ENCODE data around the gene MRPL16.

DNA sequence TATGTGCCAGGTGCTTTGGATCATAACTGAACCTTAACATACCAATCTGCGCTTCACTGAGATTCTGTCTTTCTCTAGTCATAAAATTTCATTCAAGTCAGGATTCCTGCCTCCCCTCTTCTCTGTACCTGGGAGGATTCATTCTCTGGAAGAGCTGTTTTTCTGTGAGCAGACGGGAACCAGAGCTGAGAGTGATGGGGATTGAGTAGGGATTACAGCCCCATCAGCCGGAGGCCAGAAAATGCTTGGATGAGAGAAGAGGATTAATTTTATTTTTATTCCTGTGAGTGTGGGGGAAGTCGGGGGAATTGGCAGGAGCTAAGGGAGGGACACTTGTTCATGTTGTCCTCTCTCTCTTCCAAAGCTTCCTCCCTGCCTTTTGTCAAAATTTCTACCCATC is 50.7 kb downstream of the MRPL16 start:
- TF ChIP-seq, protein P1, sequence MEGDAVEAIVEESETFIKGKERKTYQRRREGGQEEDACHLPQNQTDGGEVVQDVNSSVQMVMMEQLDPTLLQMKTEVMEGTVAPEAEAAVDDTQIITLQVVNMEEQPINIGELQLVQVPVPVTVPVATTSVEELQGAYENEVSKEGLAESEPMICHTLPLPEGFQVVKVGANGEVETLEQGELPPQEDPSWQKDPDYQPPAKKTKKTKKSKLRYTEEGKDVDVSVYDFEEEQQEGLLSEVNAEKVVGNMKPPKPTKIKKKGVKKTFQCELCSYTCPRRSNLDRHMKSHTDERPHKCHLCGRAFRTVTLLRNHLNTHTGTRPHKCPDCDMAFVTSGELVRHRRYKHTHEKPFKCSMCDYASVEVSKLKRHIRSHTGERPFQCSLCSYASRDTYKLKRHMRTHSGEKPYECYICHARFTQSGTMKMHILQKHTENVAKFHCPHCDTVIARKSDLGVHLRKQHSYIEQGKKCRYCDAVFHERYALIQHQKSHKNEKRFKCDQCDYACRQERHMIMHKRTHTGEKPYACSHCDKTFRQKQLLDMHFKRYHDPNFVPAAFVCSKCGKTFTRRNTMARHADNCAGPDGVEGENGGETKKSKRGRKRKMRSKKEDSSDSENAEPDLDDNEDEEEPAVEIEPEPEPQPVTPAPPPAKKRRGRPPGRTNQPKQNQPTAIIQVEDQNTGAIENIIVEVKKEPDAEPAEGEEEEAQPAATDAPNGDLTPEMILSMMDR (conservative IDR thresholded peaks at IDR 0.05; ENCODE audit: low read depth, low read length) = no peak
- no peak for TF ChIP-seq EZH2 (IDR thresholded peaks at IDR 0.05; ENCODE audit: low read length, unreplicated experiment)

Measured in PC-3 (cell line).